HCT116 (cell line): ENCODE measurements around the gene ADARB1. TPM values are rescaled to one million over a fixed set of nuclear protein-coding genes. Genes with fewer than 3 reads are reported as not detected.

Experiments
- ATAC-seq: fragments of 200-7000 bp; cut with Tn5 transposase; 2 replicates; pipeline ENCODE4 v1.9.1; 2020; ENCODE audit warnings: mild to moderate bottlenecking, moderate library complexity
- BruUV-seq: library from RNA; stranded (reverse); fragments of 400-500 nt; replicated peaks from 2 replicates; lab custom pipeline; 2021; lab: Mats Ljungman, UMichigan
- CTCF ChIA-PET: fragments of 300-600 bp; sonication (Branson Sonifier 250); formaldehyde crosslinking; loops from one replicate; lab custom pipeline; 2021; ENCODE audit warnings: antibody characterized with exemption; lab: Charles Lee
- POLR2A ChIA-PET: fragments of 300-600, 350-600 bp; sonication (Branson Sonifier 250); formaldehyde crosslinking; loops from one replicate; lab custom pipeline; 2021; ENCODE audit warnings: antibody characterized with exemption; lab: Charles Lee
- RAD21 ChIA-PET, 2 experiments: fragments of 300-600 bp; sonication (Branson Sonifier 250); formaldehyde crosslinking; loops; one replicate each; lab custom pipeline; 2023; ENCODE audit warnings: low total read pairs in 2 of 2; ENCODE audit not compliant: uncharacterized antibody in 2 of 2, unreplicated experiment in 2 of 2, low non-redundant PET in 1 of 2; lab: Charles Lee
- DNase-seq: peaks from one replicate; pipeline ENCODE4 v3.0.0-alpha.2; 2010; ENCODE audit warnings: low read depth, low spot score
- H2AFZ ChIP-seq: fragments of 200-600 bp; shearing (Covaris generic), sonication (generic); 2 replicates; pipeline ENCODE4 v1.6.1; 2017; ENCODE audit warnings: low read depth, mixed run types, mixed read lengths, antibody characterized with exemption, low read length; ENCODE audit not compliant: poor library complexity, severe bottlenecking
- H3K27ac ChIP-seq: 2 replicates; pipeline ENCODE4 v1.5.1; 2012; ENCODE audit warnings: low read depth, low read length
- H3K27me3 ChIP-seq: fragments of 200-600 bp; sonication (generic); 2 replicates; pipeline ENCODE4 v1.6.1; 2016; ENCODE audit warnings: mixed run types, low read length, mixed read lengths; ENCODE audit not compliant: insufficient read depth
- H3K36me3 ChIP-seq, 2 experiments: fragments of 200-500 bp in 1 of 2; fragments of 200-600 bp in 1 of 2; sonication (Bioruptor generic) in 1 of 2; sonication (generic) in 1 of 2; 2 replicates each; pipeline versions ENCODE4 v1.5.1 to v1.6.1; 2014 to 2016; ENCODE audit warnings: low read length in 2 of 2, inconsistent platforms in 1 of 2, mixed read lengths in 1 of 2, mixed run types in 1 of 2; ENCODE audit not compliant: insufficient read depth in 2 of 2, control insufficient read depth in 1 of 2
- H3K4me1 ChIP-seq, 2 experiments: fragments of 200-600 bp in 1 of 2; sonication (generic) in 1 of 2; 2 replicates each; pipeline versions ENCODE4 v1.5.1 to v1.6.1; 2012 to 2017; ENCODE audit warnings: low read length in 2 of 2, inconsistent platforms in 1 of 2, mild to moderate bottlenecking in 1 of 2, mixed read lengths in 1 of 2, mixed run types in 1 of 2, moderate library complexity in 1 of 2; ENCODE audit not compliant: insufficient read depth in 2 of 2, control insufficient read depth in 1 of 2
- H3K4me2 ChIP-seq: fragments of 200-600 bp; sonication (generic); 2 replicates; pipeline ENCODE4 v1.6.1; 2017; ENCODE audit warnings: mixed run types, low read length, mixed read lengths
- H3K4me3 ChIP-seq, 2 experiments: fragments of 200-600 bp in 1 of 2; sonication (generic) in 1 of 2; replicated peaks in 1 of 2; 2 replicates each; pipeline ENCODE4 v1.5.1; 2011 to 2016; ENCODE audit warnings: low read length in 2 of 2, control low read depth in 1 of 2, low read depth in 1 of 2, mild to moderate bottlenecking in 1 of 2, mixed read lengths in 1 of 2, mixed run types in 1 of 2
- H3K79me2 ChIP-seq: fragments of 200-600 bp; sonication (generic); 2 replicates; pipeline ENCODE4 v1.6.1; 2017; ENCODE audit warnings: mild to moderate bottlenecking, mixed run types, low read length, moderate library complexity, mixed read lengths; ENCODE audit not compliant: insufficient read depth
- H3K9ac ChIP-seq: fragments of 200-600 bp; sonication (generic); 2 replicates; pipeline ENCODE4 v1.6.1; 2016; ENCODE audit warnings: low read length, mixed read lengths
- H3K9me2 ChIP-seq: fragments of 200-600 bp; sonication (generic), shearing (Covaris generic); 2 replicates; pipeline ENCODE4 v1.6.1; 2017; ENCODE audit warnings: mixed run types, mild to moderate bottlenecking, moderate library complexity; ENCODE audit not compliant: insufficient read depth
- H3K9me3 ChIP-seq, 2 experiments: fragments of 200-500 bp in 1 of 2; fragments of 200-600 bp in 1 of 2; sonication (Bioruptor generic) in 1 of 2; sonication (generic) in 1 of 2; 2 replicates each; pipeline ENCODE4 v1.6.1; 2014 to 2017; ENCODE audit warnings: low read length in 2 of 2, mixed read lengths in 2 of 2, inconsistent platforms in 1 of 2, low read depth in 1 of 2, mild to moderate bottlenecking in 1 of 2, mixed run types in 1 of 2, moderate library complexity in 1 of 2; ENCODE audit not compliant: control insufficient read depth in 1 of 2, insufficient read depth in 1 of 2
- H4K20me1 ChIP-seq: fragments of 200-600 bp; sonication (generic), shearing (Covaris generic); 2 replicates; pipeline ENCODE4 v1.6.1; 2017; ENCODE audit warnings: mixed run types, mild to moderate bottlenecking, moderate library complexity; ENCODE audit not compliant: insufficient read depth
- CBX3 ChIP-seq: IDR thresholded peaks from 2 replicates; pipeline ENCODE4 v1.6.1; 2012; ENCODE audit warnings: low read depth
- ELF1 ChIP-seq: IDR thresholded peaks from 2 replicates; pipeline ENCODE4 v1.6.1; 2012; ENCODE audit warnings: low read depth, borderline replicate concordance
- YY1 ChIP-seq: IDR thresholded peaks from 2 replicates; pipeline ENCODE4 v1.6.1; 2011; ENCODE audit warnings: low read length, low read depth, moderate library complexity, mild to moderate bottlenecking; ENCODE audit not compliant: insufficient replicate concordance; ENCODE audit errors: extremely low read depth
- intact Hi-C: fragments of 100-400 bp; cut with micrococcal nuclease; formaldehyde crosslinking; loops from 2 replicates; pipeline ENCODE4 v1.10.0; 2022
- total RNA-seq: library from RNA; stranded (reverse); gene quantifications from one replicate; pipeline ENCODE4 v1.2.1, GENCODE V29; 2021; ENCODE audit not compliant: unreplicated experiment
- TF ChIP-seq, protein P1 (sequence below): IDR thresholded peaks from 2 replicates; pipeline ENCODE4 v1.6.1; 2012; ENCODE audit warnings: low read depth
- TF ChIP-seq, protein P2 (sequence below): IDR thresholded peaks from 2 replicates; pipeline ENCODE4 v1.6.1; 2011; ENCODE audit warnings: mild to moderate bottlenecking, low read length, moderate library complexity; ENCODE audit not compliant: insufficient replicate concordance; ENCODE audit errors: extremely low read depth
- TF ChIP-seq, protein P3 (sequence below): IDR thresholded peaks from 2 replicates; pipeline ENCODE4 v1.6.1; 2012

The ADARB1 gene
- total RNA-seq, 1 experiment from 2014 or later: 13.5 TPM

DNA sequence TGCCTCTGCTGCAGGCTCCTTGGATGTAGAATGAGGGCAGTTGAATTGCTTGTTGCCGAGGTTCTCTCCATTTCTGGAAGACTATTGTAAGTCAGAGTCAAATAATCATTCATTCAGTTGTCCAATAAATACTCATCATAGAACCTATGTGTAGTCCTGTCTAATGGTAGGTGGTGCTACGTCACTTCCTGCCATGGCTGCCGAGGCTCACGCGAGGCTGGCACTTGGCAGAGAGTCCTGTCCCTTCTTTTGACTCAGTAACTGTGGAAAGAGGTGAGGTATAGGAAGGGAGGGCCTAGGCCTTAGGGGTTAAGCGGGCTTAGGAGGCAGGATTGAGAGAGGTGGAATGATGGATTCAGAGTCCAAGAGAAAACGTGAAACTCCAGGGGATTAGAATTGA, 9.7 kb downstream of the ADARB1 start (continued):
- TF ChIP-seq, protein P1, sequence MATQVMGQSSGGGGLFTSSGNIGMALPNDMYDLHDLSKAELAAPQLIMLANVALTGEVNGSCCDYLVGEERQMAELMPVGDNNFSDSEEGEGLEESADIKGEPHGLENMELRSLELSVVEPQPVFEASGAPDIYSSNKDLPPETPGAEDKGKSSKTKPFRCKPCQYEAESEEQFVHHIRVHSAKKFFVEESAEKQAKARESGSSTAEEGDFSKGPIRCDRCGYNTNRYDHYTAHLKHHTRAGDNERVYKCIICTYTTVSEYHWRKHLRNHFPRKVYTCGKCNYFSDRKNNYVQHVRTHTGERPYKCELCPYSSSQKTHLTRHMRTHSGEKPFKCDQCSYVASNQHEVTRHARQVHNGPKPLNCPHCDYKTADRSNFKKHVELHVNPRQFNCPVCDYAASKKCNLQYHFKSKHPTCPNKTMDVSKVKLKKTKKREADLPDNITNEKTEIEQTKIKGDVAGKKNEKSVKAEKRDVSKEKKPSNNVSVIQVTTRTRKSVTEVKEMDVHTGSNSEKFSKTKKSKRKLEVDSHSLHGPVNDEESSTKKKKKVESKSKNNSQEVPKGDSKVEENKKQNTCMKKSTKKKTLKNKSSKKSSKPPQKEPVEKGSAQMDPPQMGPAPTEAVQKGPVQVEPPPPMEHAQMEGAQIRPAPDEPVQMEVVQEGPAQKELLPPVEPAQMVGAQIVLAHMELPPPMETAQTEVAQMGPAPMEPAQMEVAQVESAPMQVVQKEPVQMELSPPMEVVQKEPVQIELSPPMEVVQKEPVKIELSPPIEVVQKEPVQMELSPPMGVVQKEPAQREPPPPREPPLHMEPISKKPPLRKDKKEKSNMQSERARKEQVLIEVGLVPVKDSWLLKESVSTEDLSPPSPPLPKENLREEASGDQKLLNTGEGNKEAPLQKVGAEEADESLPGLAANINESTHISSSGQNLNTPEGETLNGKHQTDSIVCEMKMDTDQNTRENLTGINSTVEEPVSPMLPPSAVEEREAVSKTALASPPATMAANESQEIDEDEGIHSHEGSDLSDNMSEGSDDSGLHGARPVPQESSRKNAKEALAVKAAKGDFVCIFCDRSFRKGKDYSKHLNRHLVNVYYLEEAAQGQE: no peak
- TF ChIP-seq, protein P2, sequence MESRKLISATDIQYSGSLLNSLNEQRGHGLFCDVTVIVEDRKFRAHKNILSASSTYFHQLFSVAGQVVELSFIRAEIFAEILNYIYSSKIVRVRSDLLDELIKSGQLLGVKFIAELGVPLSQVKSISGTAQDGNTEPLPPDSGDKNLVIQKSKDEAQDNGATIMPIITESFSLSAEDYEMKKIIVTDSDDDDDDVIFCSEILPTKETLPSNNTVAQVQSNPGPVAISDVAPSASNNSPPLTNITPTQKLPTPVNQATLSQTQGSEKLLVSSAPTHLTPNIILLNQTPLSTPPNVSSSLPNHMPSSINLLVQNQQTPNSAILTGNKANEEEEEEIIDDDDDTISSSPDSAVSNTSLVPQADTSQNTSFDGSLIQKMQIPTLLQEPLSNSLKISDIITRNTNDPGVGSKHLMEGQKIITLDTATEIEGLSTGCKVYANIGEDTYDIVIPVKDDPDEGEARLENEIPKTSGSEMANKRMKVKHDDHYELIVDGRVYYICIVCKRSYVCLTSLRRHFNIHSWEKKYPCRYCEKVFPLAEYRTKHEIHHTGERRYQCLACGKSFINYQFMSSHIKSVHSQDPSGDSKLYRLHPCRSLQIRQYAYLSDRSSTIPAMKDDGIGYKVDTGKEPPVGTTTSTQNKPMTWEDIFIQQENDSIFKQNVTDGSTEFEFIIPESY: no peak
- TF ChIP-seq, protein P3, sequence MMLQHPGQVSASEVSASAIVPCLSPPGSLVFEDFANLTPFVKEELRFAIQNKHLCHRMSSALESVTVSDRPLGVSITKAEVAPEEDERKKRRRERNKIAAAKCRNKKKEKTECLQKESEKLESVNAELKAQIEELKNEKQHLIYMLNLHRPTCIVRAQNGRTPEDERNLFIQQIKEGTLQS: no peak
- TF ChIP-seq YY1: no peak

DNA sequence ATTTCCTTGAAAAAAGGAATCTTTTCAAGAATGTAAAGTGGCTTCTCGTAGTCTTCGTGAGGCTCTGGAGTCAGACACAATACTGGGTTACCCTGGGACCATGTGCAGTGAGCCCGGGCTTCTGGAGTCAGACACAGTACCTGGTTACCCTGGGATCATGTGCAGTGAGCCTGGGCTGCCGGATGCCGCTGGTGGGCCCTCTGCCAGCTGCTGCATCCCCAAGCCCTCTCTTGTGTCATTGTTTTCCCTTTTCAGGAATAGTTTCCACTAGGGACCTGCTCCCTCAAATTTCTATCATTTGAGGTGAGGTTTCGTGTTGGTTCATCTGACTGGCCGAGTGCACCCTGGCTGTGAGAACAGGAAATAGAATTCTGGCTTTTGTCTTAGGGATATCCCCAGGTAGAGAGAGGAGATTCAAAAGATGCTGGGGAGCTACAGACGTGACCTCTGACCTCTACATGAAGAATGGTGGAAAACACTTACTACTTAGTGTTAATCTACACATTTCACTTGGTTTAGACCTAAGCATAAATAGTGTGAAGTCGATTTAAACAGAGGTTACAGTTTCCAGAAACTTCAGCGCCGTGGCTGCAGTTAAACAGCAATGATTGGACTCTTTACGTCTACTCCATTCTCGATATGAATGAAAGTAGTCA, 10.6 kb downstream of the ADARB1 start:
- H4K20me1 ChIP-seq: no peaks in the 10 kb centered on the region
- H3K4me1 ChIP-seq: peaks cover 10 to 29% of the 10 kb centered on the region in 2 experiments
- H3K79me2 ChIP-seq: peaks cover 4% of the 10 kb centered on the region
- H3K9ac ChIP-seq: no peak overlapping the region
- no peak overlapping the region for H2AFZ ChIP-seq
- intact Hi-C loops: no loop called here
- no peaks in the 10 kb centered on the region for H3K36me3 ChIP-seq
- H3K9me2 ChIP-seq: no peaks in the 10 kb centered on the region
- peak overlapping the region; percentile 16; the same call in 1 of the 2 replicates for H3K4me2 ChIP-seq
- no TSS peak for BruUV-seq
- no peak overlapping the region for H3K27ac ChIP-seq
- H3K9me3 ChIP-seq: no peaks in the 10 kb centered on the region
- H3K4me3 ChIP-seq: no peak overlapping the region
- POLR2A ChIA-PET: no interaction called here
- CTCF ChIA-PET: no interaction called here
- no peaks in the 10 kb centered on the region for H3K27me3 ChIP-seq
- DNase-seq (no peak), ATAC-seq (no peak)
- TF ChIP-seq ELF1 (no peak), CBX3 (no peak)
- TF ChIP-seq, protein P1: no peak
- RAD21 ChIA-PET: no interaction called here
